Prostate gland (tissue), 2 donors: ENCODE measurements around the gene ANGEL2.

ENCODE experiments used
- CTCF ChIP-seq, 4 experiments: fragments of 200-600 bp in 2 of 4; fragments of 450-650 bp in 2 of 4; sonication (generic) in 2 of 4; IDR thresholded peaks; 1 replicate in 3 of 4; 2 replicates in 1 of 4; pipeline ENCODE4 v1.5.1; 2016 to 2019; ENCODE audit warnings: antibody characterized with exemption in 4 of 4, mild to moderate bottlenecking in 2 of 4, moderate library complexity in 2 of 4
- POLR2A ChIP-seq: fragments of 450-650 bp; IDR thresholded peaks from one replicate; pipeline ENCODE4 v1.6.1; 2016; ENCODE audit warnings: antibody characterized with exemption, mild to moderate bottlenecking
- POLR2AphosphoS5 ChIP-seq: sonication (generic); formaldehyde crosslinking; IDR thresholded peaks from one replicate; pipeline ENCODE4 v1.6.1; 2017; ENCODE audit warnings: antibody characterized with exemption

GRCh38 chr1:213051127-213051880, 35.6 kb upstream of the ANGEL2 start, which contains the start of gene RPS6KC1:
- TF ChIP-seq CTCF (IDR thresholded peaks at IDR 0.05) (peak in 2 of 4 experiments; percentile 10 to 13), POLR2AphosphoS5 (peak; percentile 68), POLR2A (no peak)
